ENCODE data around the gene GAS2L2. TPM values are rescaled to one million over a fixed set of nuclear protein-coding genes. Genes with fewer than 3 reads are reported as not detected.

GAS2L2 gene
- total and polyA plus RNA-seq, 2 of the 8 experiments (the other 6 are each of a cell fraction or from before 2014, with no cell fraction given): 0.09 to 0.13 TPM

- TF ChIP-seq CHD7 (IDR thresholded peaks at IDR 0.05; ENCODE audit: insufficient replicate concordance, low read length) (no peak), SIX5 (IDR thresholded peaks at IDR 0.05; ENCODE audit: low read depth, low read length) (no peak), SIN3A (conservative IDR thresholded peaks at IDR 0.05 in 1 of 2, IDR thresholded peaks at IDR 0.05 in 1 of 2; ENCODE audit: low read depth in 1 of 2, low read length in 2 of 2) (no peak), MAFK (IDR thresholded peaks at IDR 0.05; ENCODE audit: low read depth, low read length) (no peak), RXRA (IDR thresholded peaks at IDR 0.05; ENCODE audit: insufficient read depth, low read depth, low read length) (no peak), NRF1 (IDR thresholded peaks at IDR 0.05; ENCODE audit: low read depth, low read length) (no peak), BRCA1 (IDR thresholded peaks at IDR 0.05; ENCODE audit: low read depth, low read length) (no peak)
Measured at GRCh38 chr17:35774499-35774898, 21.5 kb upstream of the GAS2L2 start (continued).
